ENCODE measurements around the gene DUSP14.

- TF ChIP-seq CTCF (IDR thresholded peaks at IDR 0.05 in 8 of 11, conservative IDR thresholded peaks at IDR 0.05 in 3 of 11), result no peak
- TF ChIP-seq POLR2A (IDR thresholded peaks at IDR 0.05), result no peak
- peak in 2 of 3 donors; percentile 19 to 68 for TF ChIP-seq POLR2AphosphoS5 (IDR thresholded peaks at IDR 0.05)
These were observed 20.4 kb downstream of the DUSP14 start for GRCh38 chr17:37510056-37510455.

Data from spleen (tissue), 7 donors.